Urothelium cell line (cell line): ENCODE results near the gene TICRR.
"Not testable (repeated sequence)": the region's sequence is repeated elsewhere in the genome, so short reads cannot be mapped to it uniquely, and the experiment has no call there.

ENCODE experiments used
- DNase-seq: peaks from one replicate; pipeline ENCODE4 v3.0.0; 2011; ENCODE audit warnings: low spot score, mixed read lengths
- FAIRE-seq: peaks from 2 replicates; lab custom pipeline; 2011; peaks lifted over from hg19 to GRCh38; lab: Jason Lieb, UNC

Gene TICRR

GRCh38 chr15:89566621-89567294 lies 8.5 kb upstream of the TICRR start:
- DNase-seq (no peak), FAIRE-seq (no peak)

- FAIRE-seq: no peak
- no peak for DNase-seq
Measured at GRCh38 chr15:89569090-89569745, 6.1 kb upstream of the TICRR start.

DNA sequence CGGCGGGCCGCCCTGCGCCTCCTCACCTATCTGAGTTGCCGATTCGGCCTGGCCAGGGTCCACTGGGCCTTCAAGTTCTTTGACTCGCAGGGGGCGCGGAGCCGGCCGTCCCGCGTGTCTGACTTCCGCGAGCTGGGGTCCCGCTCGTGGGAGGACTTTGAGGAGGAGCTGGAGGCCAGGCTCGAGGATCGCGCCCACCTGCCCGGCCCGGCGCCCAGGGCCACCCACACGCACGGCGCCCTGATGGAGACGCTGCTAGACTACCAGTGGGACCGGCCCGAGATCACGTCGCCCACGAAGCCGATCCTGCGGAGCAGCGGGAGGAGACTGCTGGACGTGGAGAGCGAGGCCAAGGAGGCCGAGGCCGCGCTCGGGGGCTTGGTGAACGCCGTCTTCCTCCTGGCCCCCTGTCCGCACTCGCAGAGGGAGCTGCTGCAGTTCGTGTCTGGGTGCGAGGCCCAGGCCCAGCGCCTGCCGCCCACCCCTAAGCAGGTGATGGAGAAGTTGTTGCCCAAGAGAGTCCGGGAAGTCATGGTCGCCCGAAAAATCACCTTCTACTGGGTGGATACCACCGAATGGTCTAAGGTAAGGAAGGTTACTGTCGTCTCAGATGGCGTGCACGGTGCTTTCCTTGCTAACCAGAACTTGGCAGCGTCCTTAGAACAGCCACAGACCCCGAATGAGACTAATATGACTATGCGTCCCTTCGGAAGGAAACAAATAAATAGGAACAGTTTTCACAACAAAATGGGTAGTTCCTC lies 567 bp downstream of the TICRR start:
- DNase-seq: no peak
- no peak for FAIRE-seq

DNA sequence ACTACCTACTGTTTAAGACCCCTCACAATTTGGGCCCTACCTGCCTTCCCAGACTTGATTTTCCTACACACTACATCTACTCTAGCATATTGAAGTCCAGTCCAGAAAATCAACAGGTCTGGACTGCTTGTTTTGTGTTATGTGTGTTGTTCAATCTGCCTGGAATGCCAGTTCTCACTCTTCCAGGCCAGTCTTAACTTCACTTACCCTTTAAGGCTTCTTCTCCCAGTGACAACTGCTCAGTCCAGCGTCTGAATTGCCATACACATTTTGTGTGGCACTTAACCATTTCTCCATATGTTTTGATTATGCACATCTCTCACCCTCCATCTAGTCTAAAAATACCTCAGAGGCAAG lies 1.1 kb downstream of the TICRR start:
- no peak for FAIRE-seq
- DNase-seq: no peak

DNA sequence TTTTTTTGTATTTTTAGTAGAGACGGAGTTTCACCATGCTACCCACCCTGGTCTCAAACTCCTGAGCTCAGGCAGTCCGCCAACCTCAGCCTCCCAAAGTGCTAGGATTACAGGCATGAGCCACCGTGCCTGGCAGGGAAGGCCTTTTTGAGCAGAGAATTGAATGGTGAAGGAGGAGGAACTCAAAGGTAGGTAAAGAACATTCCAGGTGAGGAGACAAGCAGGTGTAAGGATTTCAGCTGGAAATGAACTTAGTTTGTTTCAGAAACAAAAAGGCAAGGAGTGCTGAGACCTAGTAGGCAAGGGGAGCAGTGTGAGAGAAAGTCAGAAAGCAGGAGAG lies 2.5 kb downstream of the TICRR start:
- FAIRE-seq (no peak), DNase-seq (no peak)

DNA sequence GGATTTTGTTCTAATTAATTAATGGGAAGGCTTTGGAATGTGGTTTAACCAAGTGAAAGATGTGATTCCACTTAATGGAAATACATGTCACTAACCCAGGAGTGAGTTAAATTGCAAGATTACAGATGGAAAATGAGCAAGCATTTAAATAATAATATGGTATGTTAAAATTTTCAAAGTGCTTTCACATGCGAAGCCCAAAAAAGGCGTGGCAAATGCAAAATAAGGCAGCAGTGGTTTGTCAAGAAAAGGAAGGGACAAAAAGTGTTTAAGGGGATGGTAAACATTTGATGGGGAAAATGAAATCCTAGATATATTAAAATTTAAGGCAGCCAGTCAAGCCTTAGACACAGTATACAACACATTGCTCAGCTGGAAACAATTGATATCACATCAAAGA lies 2.9 kb downstream of the TICRR start:
- no peak for FAIRE-seq
- DNase-seq: no peak

GRCh38 chr15:89580747-89581146 lies 5.5 kb downstream of the TICRR start:
- DNase-seq, FAIRE-seq: not testable (repeated sequence)

GRCh38 chr15:89586651-89587050 lies 11.4 kb downstream of the TICRR start:
- FAIRE-seq: no peak
- DNase-seq: no peak

DNA sequence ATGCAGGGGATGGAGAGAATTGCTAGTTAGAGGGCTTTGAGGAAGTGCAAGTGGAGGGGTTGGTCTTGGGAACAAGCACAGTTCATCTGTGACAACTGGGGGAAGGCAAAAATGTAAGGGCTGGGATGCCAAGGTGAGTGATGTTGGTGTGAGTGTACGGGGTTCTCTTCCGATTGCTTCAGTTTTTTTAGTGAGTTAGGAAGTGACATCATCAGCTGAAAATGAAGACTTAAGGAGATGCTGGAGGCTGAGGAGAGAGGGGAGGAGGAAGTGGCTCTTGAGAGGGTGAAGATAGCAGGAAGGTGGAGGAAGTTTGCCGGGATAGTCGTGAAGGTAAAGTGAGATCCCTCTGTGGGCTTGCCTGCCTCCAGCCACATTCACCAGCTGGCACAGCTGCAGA lies 12.7 kb downstream of the TICRR start:
- no peak for DNase-seq
- FAIRE-seq: no peak

GRCh38 chr15:89591834-89592233 lies 16.6 kb downstream of the TICRR start:
- FAIRE-seq (no peak), DNase-seq (no peak)

DNA sequence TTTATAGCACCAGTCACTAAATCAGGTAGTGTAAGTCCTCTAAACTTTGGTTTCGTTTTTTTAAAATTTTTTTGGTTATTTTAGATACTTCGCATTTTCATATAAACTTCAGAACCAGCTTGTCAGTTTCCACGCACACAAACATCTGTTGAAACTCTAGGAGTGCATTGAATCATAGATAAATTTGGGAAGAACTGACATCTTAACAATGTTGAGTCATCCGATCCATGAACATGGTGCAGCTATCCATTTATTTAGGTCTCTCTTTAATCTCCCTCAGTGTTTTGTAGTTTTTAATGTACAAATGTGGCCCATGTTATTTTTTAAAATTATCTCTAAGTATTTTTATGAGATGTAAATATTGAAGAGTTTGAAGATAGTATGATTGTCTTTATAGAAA lies 17.7 kb downstream of the TICRR start:
- DNase-seq: no peak
- FAIRE-seq: no peak

DNA sequence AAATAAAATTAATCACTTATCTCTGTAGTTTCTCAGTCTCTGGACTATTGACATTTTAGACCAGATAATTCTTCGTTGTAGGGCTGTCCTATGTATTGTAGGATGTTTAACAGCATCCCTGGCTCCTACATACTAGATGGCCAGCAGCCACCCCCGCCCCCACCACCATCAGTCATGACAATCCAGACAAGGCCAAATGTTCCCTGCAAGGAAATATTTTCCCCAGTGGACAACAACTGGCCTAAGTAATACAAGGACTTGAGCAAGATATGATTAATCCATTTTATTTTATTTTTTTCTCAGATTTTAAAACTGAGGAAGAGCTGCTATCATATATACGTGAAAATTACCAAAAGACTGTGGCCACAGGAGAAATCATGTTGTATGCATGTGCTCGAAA lies 23.8 kb downstream of the TICRR start:
- FAIRE-seq (no peak), DNase-seq (no peak)

GRCh38 chr15:89611317-89611716 lies 36.0 kb downstream of the TICRR start:
- FAIRE-seq (no peak), DNase-seq (no peak)

DNA sequence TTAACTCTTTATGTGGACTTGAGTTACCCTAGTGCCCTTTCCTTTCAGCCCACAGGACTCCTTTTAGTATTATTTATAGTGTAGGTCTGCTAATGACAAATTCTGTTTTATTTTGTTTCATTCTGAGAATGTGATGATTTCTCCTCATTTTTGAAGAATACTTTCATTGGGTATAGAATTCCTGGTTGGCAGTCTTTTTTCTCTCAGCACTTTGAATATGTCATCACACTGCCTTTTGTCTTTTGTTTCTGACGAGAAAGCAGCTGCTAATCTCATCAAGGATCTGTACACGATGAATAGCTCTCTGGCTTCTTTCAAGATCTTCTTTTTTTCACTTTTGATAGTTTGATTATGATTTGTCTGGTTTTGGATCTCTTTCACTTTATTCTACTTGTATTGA lies 37.8 kb downstream of the TICRR start:
- FAIRE-seq: no peak
- no peak for DNase-seq

GRCh38 chr15:89614164-89614563 lies 38.9 kb downstream of the TICRR start:
- no peak for DNase-seq
- FAIRE-seq: no peak

- DNase-seq (no peak), FAIRE-seq (no peak)
Measured at GRCh38 chr15:89615135-89615534, 39.9 kb downstream of the TICRR start.

- FAIRE-seq (no peak), DNase-seq (no peak)
Measured at GRCh38 chr15:89616228-89616627, 41.0 kb downstream of the TICRR start.

DNA sequence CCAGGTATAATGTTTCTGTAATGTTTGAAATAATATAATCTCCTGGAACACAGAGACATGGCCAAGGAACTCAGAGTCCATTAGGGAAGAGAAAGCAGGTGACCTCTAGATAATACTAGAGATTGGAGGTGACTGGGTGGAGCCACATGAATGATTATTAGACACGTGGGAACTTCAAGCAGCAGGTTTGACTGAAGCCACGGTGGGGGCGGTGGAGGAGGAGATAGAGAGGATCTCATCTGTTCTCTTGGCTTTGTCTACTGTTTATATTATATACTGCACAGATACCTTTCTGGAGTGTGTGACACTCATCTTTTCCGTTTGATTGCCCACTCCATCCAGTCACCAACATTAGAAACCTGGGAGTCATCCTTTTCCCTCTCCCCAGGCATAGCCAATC lies 46.3 kb downstream of the TICRR start:
- DNase-seq: no peak
- no peak for FAIRE-seq

DNA sequence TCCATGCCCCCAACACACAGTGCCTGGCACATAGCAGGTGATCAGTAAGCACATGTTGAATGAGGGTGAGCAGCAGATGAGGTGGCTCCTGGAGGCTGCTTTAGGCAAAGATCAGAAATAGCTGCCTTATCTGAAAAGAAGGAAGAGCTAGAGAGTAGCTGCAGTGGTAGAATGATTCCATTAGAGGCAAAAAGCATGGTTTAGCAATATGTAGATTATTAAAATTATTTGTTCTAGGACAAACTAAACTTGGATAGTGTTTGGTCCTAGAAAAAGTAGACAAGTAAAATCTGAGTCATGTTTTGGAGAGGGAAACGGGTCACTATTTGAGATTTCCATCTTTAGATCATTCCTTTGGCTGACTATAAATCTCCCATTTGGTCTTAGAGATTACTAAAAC lies 47.9 kb downstream of the TICRR start:
- FAIRE-seq (no peak), DNase-seq (no peak)

DNA sequence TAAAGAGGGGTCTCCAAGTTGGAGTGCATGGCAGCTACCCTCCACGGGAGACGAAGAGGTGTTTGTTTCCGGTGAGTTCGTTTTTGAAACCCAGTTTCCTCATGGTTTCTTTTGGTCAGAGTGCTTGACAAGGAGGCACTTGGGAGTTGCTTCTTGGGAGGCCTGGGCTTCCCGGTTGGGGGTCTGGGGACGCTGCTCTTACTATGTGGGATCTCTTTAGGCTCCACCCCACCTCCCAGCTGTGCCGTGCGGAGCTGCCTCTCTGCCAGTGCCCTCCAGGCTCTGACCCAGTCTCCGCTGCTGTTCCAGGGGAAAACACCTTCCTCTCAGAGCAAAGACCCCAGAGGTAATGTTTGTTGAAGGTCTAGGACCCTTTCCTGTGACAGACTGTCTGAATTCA lies 50.4 kb downstream of the TICRR start:
- DNase-seq (no peak), FAIRE-seq (no peak)

DNA sequence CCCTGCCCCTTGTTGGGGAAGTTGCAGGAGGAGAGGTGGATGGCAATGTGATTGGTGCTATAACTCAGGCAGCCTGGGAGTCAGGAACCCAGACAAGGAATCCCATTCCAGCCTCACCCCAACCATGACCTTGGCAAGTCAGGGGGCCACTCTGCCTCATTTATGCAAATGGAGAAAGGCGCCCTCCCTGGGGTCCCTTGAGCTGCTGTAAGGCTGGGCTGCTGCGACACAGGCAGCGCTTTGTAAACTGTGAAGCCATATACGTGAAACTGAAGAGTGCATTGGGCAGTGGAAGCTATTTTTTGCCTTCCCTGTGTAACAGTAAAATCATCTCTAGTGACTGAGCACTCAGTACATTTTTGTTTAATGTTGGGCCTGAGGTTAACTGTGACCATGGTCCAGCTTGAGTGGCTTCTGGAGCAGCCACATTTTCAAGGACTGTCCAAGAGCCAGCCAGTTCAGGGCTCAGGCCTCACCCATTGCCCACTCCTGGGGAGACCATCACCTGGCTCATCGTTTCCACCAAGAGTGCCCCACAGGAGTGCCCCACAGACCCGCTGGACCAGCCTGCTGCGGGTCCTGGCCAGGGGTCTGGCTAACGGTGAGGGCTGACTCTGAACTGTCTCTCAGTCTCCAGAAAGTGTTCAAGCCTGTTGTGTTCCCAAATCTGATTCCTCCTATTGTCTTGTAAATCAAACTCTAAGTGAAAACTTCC lies 52.1 kb downstream of the TICRR start:
- FAIRE-seq (no peak), DNase-seq (peak; percentile 2)

DNA sequence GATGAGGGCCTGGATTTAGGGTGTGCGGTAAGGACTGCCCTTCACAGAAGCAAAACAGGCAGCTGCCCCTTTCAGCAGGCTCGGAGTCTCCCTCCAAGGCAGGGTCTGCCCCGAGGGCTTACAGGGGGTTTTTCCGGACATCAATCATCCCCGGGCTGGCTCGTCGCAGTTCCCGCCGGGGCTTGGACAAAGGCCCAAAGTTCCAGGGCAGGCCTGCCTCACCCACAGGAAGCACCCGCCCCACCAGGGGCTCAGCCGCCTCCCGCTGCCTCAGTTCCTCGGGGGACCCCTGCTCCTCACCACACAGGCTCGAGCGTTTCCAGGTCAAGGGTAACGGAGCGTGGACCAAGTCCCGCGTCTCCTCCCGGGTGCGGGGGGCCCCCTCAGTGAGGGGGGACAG lies 53.0 kb downstream of the TICRR start:
- DNase-seq (peak; percentile 4), FAIRE-seq (no peak)
